ENCODE results near the gene KCTD10. TPM values are rescaled to one million over a fixed set of nuclear protein-coding genes. Genes with fewer than 3 reads are reported as not detected.

KCTD10 gene
- total and polyA plus RNA-seq, 7 donors: 53.5 to 123 (median 82.8) TPM

DNA sequence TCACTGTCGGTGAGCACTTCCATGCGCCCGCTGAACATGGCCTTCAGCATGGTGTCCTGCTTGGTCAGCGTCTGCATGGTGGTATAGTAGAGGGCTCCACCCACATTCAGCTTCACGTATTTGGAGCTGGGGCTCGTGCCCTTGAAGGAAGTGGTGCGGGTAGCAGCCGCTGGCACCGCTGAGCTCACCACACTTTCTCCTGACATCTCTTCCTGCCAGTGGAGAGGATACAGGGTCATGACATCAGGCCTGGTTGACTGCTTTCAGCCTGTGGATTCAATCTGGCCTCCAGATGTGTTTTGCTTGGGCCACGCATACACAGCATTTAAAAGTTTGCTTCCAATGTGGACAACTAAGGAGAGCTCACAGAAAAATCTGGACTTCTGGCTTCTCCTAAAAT lies 7.6 kb downstream of the KCTD10 start:
- Histone ChIP-seq H3K27me3 (no peaks in the 10 kb centered on the region), H3K27ac (peak overlapping the region; percentile 32 to 98 (median 93)), H3K36me3 (peaks cover 3 to 35% (median 19%) of the 10 kb centered on the region in 4 donors), H3K4me1 (peaks cover 0 to 93% (median 89%) of the 10 kb centered on the region in 4 donors), H3K9me3 (no peaks in the 10 kb centered on the region), H3K4me3 (no peak overlapping the region)
- WGBS, 2 donors: 88 to 96% methylated on average over 10 of the region's 10 CpGs
- DNase-seq: no peak
- intact Hi-C loops (cut with DNase I): no loop called here
- TF ChIP-seq POLR2A (IDR thresholded peaks at IDR 0.05): no peak
- TF ChIP-seq POLR2AphosphoS5 (IDR thresholded peaks at IDR 0.05): no peak
- no peak for TF ChIP-seq EP300 (IDR thresholded peaks at IDR 0.05)
- TF ChIP-seq, protein P1, sequence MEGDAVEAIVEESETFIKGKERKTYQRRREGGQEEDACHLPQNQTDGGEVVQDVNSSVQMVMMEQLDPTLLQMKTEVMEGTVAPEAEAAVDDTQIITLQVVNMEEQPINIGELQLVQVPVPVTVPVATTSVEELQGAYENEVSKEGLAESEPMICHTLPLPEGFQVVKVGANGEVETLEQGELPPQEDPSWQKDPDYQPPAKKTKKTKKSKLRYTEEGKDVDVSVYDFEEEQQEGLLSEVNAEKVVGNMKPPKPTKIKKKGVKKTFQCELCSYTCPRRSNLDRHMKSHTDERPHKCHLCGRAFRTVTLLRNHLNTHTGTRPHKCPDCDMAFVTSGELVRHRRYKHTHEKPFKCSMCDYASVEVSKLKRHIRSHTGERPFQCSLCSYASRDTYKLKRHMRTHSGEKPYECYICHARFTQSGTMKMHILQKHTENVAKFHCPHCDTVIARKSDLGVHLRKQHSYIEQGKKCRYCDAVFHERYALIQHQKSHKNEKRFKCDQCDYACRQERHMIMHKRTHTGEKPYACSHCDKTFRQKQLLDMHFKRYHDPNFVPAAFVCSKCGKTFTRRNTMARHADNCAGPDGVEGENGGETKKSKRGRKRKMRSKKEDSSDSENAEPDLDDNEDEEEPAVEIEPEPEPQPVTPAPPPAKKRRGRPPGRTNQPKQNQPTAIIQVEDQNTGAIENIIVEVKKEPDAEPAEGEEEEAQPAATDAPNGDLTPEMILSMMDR (IDR thresholded peaks at IDR 0.05): no peak

GRCh38 chr12:109467978-109468676 lies 9.0 kb downstream of the KCTD10 start:
- 41 to 67% methylated on average over 7 of the region's 8 CpGs for WGBS, 2 donors
- Histone ChIP-seq H3K4me3 (no peak overlapping the region), H3K27me3 (no peaks in the 10 kb centered on the region), H3K4me1 (peaks cover 0 to 93% (median 89%) of the 10 kb centered on the region in 4 donors), H3K9me3 (no peaks in the 10 kb centered on the region), H3K36me3 (peaks cover 3 to 26% (median 19%) of the 10 kb centered on the region in 4 donors), H3K27ac (peak overlapping the region; percentile 92 to 98 (median 96))
- intact Hi-C loops (cut with DNase I): no loop called here
- DNase-seq: no peak
- no peak for TF ChIP-seq EP300 (IDR thresholded peaks at IDR 0.05)

- Histone ChIP-seq H3K4me3 (no peak overlapping the region), H3K27ac (peak overlapping the region; percentile 92 to 98 (median 96)), H3K36me3 (peaks cover 3 to 26% (median 19%) of the 10 kb centered on the region in 4 donors), H3K4me1 (peaks cover 0 to 99% (median 94%) of the 10 kb centered on the region in 4 donors), H3K9me3 (no peaks in the 10 kb centered on the region), H3K27me3 (no peaks in the 10 kb centered on the region)
- TF ChIP-seq, protein P1 (IDR thresholded peaks at IDR 0.05): no peak
- TF ChIP-seq POLR2A (IDR thresholded peaks at IDR 0.05) (no peak), POLR2AphosphoS5 (IDR thresholded peaks at IDR 0.05) (no peak)
- DNase-seq: no peak
- intact Hi-C loops (cut with DNase I): no loop called here
- WGBS, 2 donors: 70 to 94% methylated on average over 3 of the region's 3 CpGs
Observed at GRCh38 chr12:109466821-109467220, 10.3 kb downstream of the KCTD10 start.

DNA sequence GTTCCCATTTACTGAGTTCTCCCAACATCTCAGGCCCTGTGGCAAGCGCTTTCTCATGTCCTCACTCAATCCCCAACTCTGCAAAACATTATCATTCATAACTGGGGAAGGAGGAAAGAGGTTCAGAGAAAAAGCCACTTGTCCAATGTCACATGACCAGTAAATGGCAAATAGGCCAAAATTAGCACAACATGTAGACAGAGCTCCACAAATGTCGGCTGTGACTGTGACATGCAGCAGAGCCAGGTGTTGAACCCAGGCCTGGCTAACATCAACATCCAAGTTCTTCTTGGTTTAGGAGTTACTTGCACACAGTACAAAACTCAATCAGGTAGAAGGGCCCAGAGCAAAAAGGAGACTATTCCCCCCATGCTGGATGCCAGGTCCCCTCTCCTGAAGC lies 10.8 kb downstream of the KCTD10 start:
- H3K36me3 ChIP-seq: peaks cover 3 to 26% (median 18%) of the 10 kb centered on the region in 4 donors
- peak overlapping the region; percentile 92 to 98 (median 96) for H3K27ac ChIP-seq
- no peak overlapping the region for H3K4me3 ChIP-seq
- intact Hi-C loops (cut with DNase I): no loop called here
- H3K27me3 ChIP-seq: no peaks in the 10 kb centered on the region
- peaks cover 0 to 99% (median 95%) of the 10 kb centered on the region in 4 donors for H3K4me1 ChIP-seq
- 83 to 93% methylated on average over 2 of the region's 2 CpGs for WGBS, 2 donors
- TF ChIP-seq EP300 (IDR thresholded peaks at IDR 0.05): peak in 3 of 4 donors; percentile 40 to 59 (median 49)
- TF ChIP-seq, protein P1 (IDR thresholded peaks at IDR 0.05): no peak
- peak; percentile 21 to 88 (median 78) for TF ChIP-seq POLR2AphosphoS5 (IDR thresholded peaks at IDR 0.05)
- TF ChIP-seq POLR2A (IDR thresholded peaks at IDR 0.05): no peak
- no peak for DNase-seq
- H3K9me3 ChIP-seq: no peaks in the 10 kb centered on the region

DNA sequence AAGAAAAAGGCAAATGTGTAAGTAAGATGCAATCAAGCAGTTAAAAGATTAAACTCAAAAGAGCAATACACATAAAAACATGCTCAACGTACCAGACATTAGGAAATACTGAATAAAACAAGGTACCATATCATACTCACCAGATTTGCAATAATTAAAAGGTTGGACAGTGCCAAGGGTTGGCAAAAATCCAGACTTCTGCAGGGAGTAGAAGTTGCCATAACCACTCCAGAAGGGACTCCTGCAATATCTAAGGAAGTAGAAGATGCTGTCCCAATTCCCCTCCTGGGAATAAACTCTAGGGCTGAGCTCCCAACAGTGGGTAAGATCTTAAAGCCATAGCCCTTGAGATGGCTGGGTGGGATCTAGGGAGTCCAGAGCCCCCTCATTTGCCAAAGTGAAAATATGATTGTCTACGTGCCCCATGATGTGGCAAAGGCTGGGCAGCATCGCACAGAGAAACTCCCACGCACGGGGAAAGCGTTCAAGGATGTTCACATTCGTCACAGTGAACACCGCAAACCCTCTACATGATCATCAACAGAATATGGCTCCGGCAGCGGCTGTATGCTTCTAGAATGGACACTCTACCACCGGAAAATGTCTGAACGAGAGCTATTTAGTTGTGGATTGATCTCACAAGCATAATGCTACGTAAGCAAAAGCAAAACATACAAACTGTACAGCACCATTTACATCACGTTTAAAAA lies 12.3 kb downstream of the KCTD10 start:
- Histone ChIP-seq H3K36me3 (peaks cover 3 to 28% (median 19%) of the 10 kb centered on the region in 4 donors), H3K27ac (peak overlapping the region; percentile 92 to 98 (median 96)), H3K4me3 (no peak overlapping the region), H3K4me1 (peaks cover 0 to 100% (median 95%) of the 10 kb centered on the region in 4 donors), H3K27me3 (no peaks in the 10 kb centered on the region), H3K9me3 (no peaks in the 10 kb centered on the region)
- intact Hi-C loops (cut with DNase I): loop anchor here (5.0 kb wide), 1 partner anchor 352 kb away; no protein-coding TSS in a partner anchor
- TF ChIP-seq, protein P1 (IDR thresholded peaks at IDR 0.05): no peak
- TF ChIP-seq POLR2A (IDR thresholded peaks at IDR 0.05) (no peak), EP300 (IDR thresholded peaks at IDR 0.05) (no peak), POLR2AphosphoS5 (IDR thresholded peaks at IDR 0.05) (no peak)
- peak; percentile 63 for DNase-seq
- 90 to 91% methylated on average over 14 of the region's 14 CpGs for WGBS, 2 donors
